HG03159 (cell line): Measurements from ENCODE around the gene DEPDC5.

Source experiments
- ATAC-seq: cut with Tn5 transposase; IDR thresholded peaks from one replicate; pipeline ENCODE4 v1.9.1; 2021; ENCODE audit warnings: mild to moderate bottlenecking, moderate library complexity; ENCODE audit not compliant: unreplicated experiment

DEPDC5 gene

GRCh38 chr22:31919730-31920129 is 165.9 kb downstream of the DEPDC5 start:
- ATAC-seq, result no peak

GRCh38 chr22:31920306-31920705 is 166.5 kb downstream of the DEPDC5 start:
- ATAC-seq, result no peak

GRCh38 chr22:31921106-31921505 is 167.3 kb downstream of the DEPDC5 start:
- no peak for ATAC-seq

GRCh38 chr22:31922534-31922933 is 168.7 kb downstream of the DEPDC5 start:
- ATAC-seq, result no peak

GRCh38 chr22:31923136-31923535 is 169.3 kb downstream of the DEPDC5 start:
- ATAC-seq, result no peak

GRCh38 chr22:31923747-31924146 is 169.9 kb downstream of the DEPDC5 start:
- ATAC-seq, result no peak

- ATAC-seq, result no peak
These were observed 171.2 kb downstream of the DEPDC5 start for GRCh38 chr22:31925056-31925455.

- ATAC-seq, result no peak
These were observed 172.2 kb downstream of the DEPDC5 start for GRCh38 chr22:31926024-31926423.

- no peak for ATAC-seq
These were observed 173.2 kb downstream of the DEPDC5 start for GRCh38 chr22:31926969-31927368.

- no peak for ATAC-seq
These were observed 173.7 kb downstream of the DEPDC5 start for GRCh38 chr22:31927562-31927961.

- no peak for ATAC-seq
These were observed 175.5 kb downstream of the DEPDC5 start for GRCh38 chr22:31929167-31929930.

GRCh38 chr22:31932863-31933262 is 179.0 kb downstream of the DEPDC5 start:
- ATAC-seq, result no peak

GRCh38 chr22:31933406-31933805 is 179.6 kb downstream of the DEPDC5 start:
- no peak for ATAC-seq

GRCh38 chr22:31933816-31934482 is 180.1 kb downstream of the DEPDC5 start:
- ATAC-seq, result no peak

- no peak for ATAC-seq
These were observed 182.3 kb downstream of the DEPDC5 start for GRCh38 chr22:31935961-31936635.

- ATAC-seq, result no peak
These were observed 183.5 kb downstream of the DEPDC5 start for GRCh38 chr22:31937341-31937740.

- no peak for ATAC-seq
These were observed 184.5 kb downstream of the DEPDC5 start for GRCh38 chr22:31938296-31938695.

- no peak for ATAC-seq
These were observed 186.7 kb downstream of the DEPDC5 start for GRCh38 chr22:31940506-31940905.

- ATAC-seq, result no peak
These were observed 188.3 kb downstream of the DEPDC5 start for GRCh38 chr22:31942091-31942490.

GRCh38 chr22:31943206-31943977 is 189.6 kb downstream of the DEPDC5 start:
- ATAC-seq, result no peak
